Stimulated activated naive CD8-positive, alpha-beta T cell treated with anti-CD3 and anti-CD28 coated beads, Interleukin-15, amount 100 ng/mL, for 72 hours (primary cell): ENCODE data around the gene LBH.

ENCODE experiments used
- ATAC-seq: fragments of 150-1000 bp; cut with Tn5 transposase; 2 replicates; pipeline ENCODE4 v1.10.0; 2021; ENCODE audit warnings: mild to moderate bottlenecking, moderate library complexity
- DNase-seq, 2 donors: peaks; one replicate each; pipeline ENCODE4 v3.0.0; 2021 to 2022
- H3K27ac Mint-ChIP-seq, 2 donors: one replicate each; pipeline ENCODE4 v1.8.0; 2022; ENCODE audit warnings: mild to moderate bottlenecking in 2 of 2, mixed read lengths in 2 of 2, moderate library complexity in 2 of 2
- H3K27me3 Mint-ChIP-seq: one replicate; pipeline ENCODE4 v1.8.0; 2022; ENCODE audit warnings: mixed read lengths
- H3K4me1 Mint-ChIP-seq: one replicate; pipeline ENCODE4 v1.8.0; 2022; ENCODE audit warnings: mild to moderate bottlenecking, mixed read lengths
- H3K4me3 Mint-ChIP-seq, 2 donors: one replicate each; pipeline ENCODE4 v1.8.0; 2022; ENCODE audit warnings: mild to moderate bottlenecking in 2 of 2, mixed read lengths in 2 of 2, moderate library complexity in 1 of 2
- H3K9me3 Mint-ChIP-seq, 2 donors: one replicate each; pipeline ENCODE4 v1.8.0; 2022; ENCODE audit warnings: mixed read lengths in 2 of 2

The LBH gene

DNA sequence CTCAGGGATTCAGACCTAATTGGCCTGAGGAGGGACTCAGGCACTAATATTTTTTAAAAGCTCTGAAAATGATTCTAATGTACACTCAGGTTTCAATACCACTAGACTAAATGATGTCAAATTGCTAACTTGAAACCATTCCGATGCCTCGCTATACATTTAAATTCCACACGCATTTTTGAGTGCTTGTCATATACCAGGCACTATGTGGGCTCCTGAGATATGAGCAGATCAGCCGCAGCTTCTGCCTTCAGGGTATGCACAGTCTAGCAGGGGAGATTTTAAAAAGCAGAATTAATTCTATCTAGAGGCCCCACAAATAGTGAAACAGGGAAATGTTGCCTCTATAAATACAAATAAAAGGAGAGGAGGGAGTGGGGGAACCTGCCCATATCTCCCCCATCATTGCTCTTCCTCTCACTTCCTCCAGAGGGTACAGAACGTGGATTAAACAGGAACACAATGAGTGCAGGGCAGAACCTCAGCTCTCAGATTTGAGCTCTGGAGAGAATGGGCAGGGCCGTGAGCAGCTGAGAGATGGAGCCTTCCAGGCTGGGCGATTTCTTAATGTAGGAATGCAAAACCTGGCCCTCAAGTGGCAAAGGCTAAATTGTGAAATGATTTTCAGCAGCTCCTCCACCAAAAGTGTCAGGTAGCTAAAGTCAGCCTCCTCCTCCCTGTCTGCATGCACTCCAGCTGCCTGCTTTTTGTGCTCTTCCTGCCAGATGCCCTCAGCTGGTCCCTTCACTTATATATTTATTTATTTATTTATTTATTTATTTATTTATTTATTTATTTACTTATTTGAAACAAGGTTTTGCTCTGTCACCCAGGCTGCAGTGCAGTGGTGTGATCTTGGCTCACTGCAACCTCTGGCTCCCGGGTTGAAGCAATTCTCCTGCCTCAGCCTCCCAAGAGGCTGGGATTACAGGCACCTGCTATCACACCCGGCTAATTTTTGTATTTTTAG lies 24.6 kb upstream of the LBH start:
- H3K4me1 Mint-ChIP-seq = peaks cover 17% of the 10 kb centered on the region
- DNase-seq (no peak), ATAC-seq (no peak)
- H3K27me3 Mint-ChIP-seq = no peaks in the 10 kb centered on the region
- no peak overlapping the region for H3K4me3 Mint-ChIP-seq
- H3K27ac Mint-ChIP-seq = no peak overlapping the region
- H3K9me3 Mint-ChIP-seq = no peaks in the 10 kb centered on the region

DNA sequence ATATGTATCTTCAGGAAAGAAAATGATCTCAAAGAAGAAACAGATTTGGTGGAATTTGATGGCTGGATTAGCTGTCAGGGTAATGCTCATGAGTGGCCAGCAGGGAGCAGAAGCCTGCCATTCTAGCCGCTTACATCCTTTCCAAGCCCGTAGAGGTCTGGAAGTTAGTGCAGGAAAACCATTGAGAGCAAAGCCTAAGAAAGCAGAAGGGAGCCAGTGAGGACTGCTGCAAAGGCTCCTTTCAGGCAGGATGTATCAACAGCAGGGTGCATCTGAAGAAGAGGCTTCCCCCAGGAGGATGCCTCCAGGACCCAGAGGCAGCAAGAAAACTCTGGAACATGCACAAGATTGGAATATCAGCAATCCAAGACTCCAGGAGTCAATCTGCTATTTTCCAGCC lies 22.9 kb upstream of the LBH start:
- Mint-ChIP-seq H3K27ac (no peak overlapping the region), H3K4me1 (peaks cover 17% of the 10 kb centered on the region), H3K4me3 (peak overlapping the region in 1 of 2 donors; percentile 36), H3K27me3 (no peaks in the 10 kb centered on the region), H3K9me3 (no peaks in the 10 kb centered on the region)
- ATAC-seq (no peak), DNase-seq (peak in 1 of 2 donors; percentile 32)

DNA sequence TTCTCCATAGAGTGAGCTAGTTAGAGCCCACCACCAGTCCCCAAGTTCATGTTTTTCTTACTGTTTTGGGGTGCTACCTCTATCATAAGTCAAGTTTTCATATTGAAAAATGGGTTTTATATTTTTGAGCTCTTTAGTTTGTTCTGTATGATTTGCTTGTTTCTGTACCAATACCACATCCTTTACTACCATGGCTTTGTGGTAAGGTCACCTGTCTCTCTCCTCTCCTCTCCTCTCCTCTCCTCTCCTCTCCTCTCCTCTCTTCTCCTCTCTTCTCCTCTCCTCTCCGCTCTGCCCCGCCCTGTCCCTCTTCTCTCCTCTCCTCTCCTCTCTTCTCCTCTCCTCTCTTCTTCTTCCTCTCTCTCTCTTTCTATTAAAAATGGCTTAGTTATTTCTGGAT lies 22.1 kb upstream of the LBH start:
- no peaks in the 10 kb centered on the region for H3K9me3 Mint-ChIP-seq
- ATAC-seq = peak; percentile 67
- no peaks in the 10 kb centered on the region for H3K27me3 Mint-ChIP-seq
- DNase-seq = no peak
- peak overlapping the region; percentile 8 to 15 for H3K4me3 Mint-ChIP-seq
- H3K27ac Mint-ChIP-seq = peak overlapping the region; percentile 4 to 85
- peaks cover 17% of the 10 kb centered on the region for H3K4me1 Mint-ChIP-seq

DNA sequence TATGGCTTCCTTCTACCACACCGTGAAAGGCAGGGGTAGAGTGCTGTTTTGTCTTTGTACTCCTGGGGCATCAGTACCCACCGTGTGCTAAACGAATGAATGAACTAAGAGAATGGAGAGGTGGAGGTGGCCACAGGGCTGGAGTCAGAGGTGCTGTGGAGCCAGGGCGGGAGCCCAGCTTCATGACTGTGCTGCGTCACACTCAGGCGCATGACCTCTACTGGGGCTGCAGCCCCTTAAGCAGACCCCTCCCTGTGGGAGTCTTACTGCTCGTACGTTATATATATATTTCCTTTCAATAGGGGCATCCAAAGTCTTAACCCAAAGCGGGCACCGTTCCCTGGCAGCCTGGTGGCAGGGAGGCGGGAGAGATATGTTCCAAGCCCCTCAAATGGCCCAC lies 18.0 kb upstream of the LBH start:
- H3K4me1 Mint-ChIP-seq = peaks cover 25% of the 10 kb centered on the region
- no peaks in the 10 kb centered on the region for H3K27me3 Mint-ChIP-seq
- DNase-seq (no peak), ATAC-seq (no peak)
- H3K9me3 Mint-ChIP-seq = no peaks in the 10 kb centered on the region
- no peak overlapping the region for H3K27ac Mint-ChIP-seq
- H3K4me3 Mint-ChIP-seq = no peak overlapping the region

DNA sequence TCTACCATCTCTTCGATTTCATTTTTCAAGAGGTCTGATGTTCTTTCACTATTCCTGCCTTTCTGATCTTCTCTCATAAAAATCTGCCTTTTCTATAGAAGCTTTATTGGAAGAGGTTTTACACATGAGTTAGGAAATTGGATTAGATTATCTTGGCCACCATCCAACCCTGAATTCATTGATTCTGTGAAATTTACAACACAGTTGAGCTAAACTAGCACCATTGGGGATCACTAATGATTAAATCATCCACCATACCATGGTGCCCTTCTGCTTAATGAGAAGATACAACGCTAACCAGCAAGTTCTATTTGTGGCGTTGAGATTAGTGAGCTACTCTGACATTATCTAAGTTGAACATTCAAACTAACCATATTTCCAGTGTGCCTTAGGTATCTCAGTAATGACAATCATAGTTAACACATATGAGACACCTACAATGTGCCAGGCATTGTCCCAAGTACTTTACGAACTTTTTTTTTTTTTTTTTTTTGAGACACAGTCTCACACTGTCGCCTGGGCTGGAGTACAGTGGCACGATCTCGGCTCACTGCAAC lies 17.3 kb upstream of the LBH start:
- no peak for DNase-seq
- no peak for ATAC-seq
- Mint-ChIP-seq H3K9me3 (no peaks in the 10 kb centered on the region), H3K4me1 (peaks cover 19% of the 10 kb centered on the region), H3K27me3 (no peaks in the 10 kb centered on the region), H3K27ac (no peak overlapping the region), H3K4me3 (no peak overlapping the region)

DNA sequence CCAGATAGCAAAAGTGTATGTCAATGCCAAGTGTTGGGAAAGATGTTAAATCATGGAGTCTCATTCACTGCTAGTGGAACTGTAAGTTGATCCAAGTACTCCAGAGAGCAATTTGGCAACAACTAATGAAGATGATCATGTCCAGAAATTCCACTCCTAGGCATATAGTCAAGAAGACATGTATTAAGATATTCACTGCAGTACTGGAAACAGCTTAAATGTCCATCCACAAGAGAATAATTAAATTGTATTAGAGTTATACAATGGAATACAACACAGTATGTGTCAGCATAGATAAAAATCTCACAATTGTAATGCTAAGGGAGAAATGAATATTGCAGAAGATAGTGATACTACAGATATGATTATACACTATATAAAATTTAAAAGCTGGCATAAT lies 15.2 kb upstream of the LBH start:
- Mint-ChIP-seq H3K27ac (no peak overlapping the region), H3K4me1 (peaks cover 10% of the 10 kb centered on the region), H3K4me3 (no peak overlapping the region), H3K9me3 (no peaks in the 10 kb centered on the region), H3K27me3 (no peaks in the 10 kb centered on the region)
- no peak for ATAC-seq
- no peak for DNase-seq

DNA sequence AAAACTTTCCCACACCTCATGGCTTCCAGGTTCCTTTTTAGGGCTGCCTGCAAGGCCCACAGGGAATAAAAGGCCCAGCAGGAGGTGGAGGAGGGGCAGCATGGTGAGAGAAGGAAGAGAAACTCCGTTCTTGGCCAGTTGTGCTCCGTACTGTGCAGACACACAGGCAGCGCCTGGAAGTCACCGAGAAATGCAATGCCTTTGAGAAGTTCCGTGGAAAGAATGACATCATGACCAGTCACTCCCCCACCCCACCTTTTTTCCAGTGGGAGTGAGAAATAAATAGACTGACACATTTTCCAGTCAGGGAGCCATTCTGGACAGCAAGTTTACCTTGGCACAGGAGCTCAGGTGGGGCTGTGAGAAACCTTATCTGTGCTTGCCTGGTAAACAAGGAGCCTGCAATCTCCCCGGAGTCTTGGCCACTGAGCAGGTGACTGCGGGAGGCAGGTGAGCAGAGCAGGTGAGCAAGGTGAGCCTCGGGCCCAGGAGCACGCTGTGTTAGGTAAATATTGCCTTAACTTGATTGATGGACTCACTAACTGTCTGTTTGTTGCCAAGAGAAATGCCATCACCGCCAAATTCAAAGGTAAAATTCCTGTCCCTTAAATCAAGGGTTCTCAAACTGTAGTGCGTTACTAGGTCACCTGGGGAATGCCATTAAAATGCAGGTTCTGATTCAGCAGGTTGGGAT lies 13.5 kb upstream of the LBH start:
- Mint-ChIP-seq H3K4me3 (no peak overlapping the region), H3K27me3 (no peaks in the 10 kb centered on the region), H3K4me1 (peaks cover 17% of the 10 kb centered on the region), H3K9me3 (no peaks in the 10 kb centered on the region), H3K27ac (no peak overlapping the region)
- DNase-seq (no peak), ATAC-seq (no peak)

DNA sequence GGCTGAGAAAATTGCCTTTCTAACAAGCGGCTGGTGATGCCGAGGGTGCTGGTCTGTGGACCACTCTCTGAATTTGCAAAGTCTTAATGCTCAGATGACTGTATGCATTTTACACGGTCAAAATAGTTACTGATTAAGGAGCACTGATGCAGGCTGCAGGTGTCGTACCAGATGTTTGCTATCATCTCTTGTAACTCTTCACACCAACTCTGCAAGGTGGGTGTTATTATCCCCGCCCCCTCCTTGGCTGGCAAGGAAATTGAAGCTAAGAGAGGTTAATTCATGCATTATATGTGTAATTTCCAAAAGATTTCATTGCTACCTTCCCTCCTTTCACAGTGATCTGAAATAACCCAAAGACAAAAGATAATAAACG lies 13.0 kb upstream of the LBH start:
- DNase-seq (no peak), ATAC-seq (no peak)
- no peak overlapping the region for H3K4me3 Mint-ChIP-seq
- peaks cover 23% of the 10 kb centered on the region for H3K4me1 Mint-ChIP-seq
- no peak overlapping the region for H3K27ac Mint-ChIP-seq
- H3K27me3 Mint-ChIP-seq = no peaks in the 10 kb centered on the region
- H3K9me3 Mint-ChIP-seq = no peaks in the 10 kb centered on the region

DNA sequence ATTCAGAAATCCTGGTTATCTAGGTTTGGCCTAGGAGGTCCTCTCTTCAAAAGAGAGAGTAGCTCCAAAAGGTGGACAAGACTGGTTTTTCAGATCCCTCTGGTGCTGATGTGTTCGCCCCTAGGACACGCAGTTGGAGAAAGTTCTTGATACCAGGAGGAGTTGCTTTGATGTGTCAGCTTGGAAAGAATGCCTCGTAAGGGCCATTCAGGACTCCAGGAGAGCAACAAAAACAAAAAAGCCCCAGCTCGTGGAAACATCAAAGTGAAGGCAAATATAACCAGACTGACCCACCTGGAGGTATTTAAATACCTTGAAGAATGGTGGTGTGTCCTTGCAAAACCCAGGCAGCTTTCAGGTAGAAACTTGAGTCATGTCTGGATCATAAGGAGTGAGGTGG lies 12.5 kb upstream of the LBH start:
- Mint-ChIP-seq H3K9me3 (no peaks in the 10 kb centered on the region), H3K4me3 (no peak overlapping the region), H3K27ac (no peak overlapping the region), H3K4me1 (peaks cover 27% of the 10 kb centered on the region), H3K27me3 (no peaks in the 10 kb centered on the region)
- no peak for ATAC-seq
- no peak for DNase-seq

DNA sequence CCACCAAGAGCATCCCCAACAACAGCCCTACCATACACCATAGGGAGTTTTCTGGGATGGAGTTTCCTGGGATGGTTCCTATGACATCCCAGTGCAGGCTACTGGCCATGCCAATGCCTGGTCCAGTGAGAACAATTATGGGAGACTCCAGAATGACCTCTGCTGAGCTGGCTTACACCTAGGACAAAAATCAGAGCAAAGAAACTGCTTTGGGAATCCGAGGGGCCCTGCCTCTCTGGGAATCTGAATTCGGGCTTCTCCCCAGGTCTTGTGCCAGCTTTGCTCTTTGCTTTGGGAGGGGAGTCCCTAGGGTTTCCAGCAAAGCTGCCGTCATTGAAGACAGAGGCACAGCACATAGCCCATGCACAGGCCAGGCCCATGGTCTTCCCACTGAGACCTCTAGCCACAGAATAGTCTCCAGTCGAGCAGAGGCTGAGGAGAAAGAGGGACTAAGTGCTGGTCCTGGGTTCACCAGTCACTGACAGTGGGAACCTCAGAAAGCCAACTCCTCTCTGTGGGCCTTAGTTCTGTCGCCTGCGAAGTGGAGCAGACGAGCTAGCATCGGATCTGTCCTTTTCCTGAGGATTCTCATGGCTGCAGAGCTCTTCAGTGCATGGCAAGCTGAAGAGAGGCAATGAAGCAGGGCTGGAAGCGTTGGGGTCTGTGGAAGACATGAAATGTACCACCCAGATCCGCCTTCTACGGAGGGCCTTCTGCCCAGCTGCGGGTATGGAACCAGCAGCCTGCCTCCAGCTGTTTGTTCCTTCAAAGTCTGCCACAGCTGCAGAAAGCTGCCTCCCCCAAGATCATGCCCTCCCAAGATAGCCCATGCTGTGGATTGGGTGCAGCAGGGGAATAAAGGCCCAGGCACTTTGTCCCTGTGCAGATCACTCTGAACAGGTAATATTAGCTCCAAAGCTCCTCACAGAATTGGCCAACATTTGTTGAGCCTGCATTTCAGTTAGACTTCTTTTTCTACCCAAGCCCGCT lies 11.2 kb upstream of the LBH start:
- ATAC-seq (no peak), DNase-seq (no peak)
- H3K4me1 Mint-ChIP-seq = peaks cover 36% of the 10 kb centered on the region
- H3K27ac Mint-ChIP-seq = peak overlapping the region in 1 of 2 donors; percentile 52
- no peak overlapping the region for H3K4me3 Mint-ChIP-seq
- H3K9me3 Mint-ChIP-seq = no peaks in the 10 kb centered on the region
- H3K27me3 Mint-ChIP-seq = no peaks in the 10 kb centered on the region

DNA sequence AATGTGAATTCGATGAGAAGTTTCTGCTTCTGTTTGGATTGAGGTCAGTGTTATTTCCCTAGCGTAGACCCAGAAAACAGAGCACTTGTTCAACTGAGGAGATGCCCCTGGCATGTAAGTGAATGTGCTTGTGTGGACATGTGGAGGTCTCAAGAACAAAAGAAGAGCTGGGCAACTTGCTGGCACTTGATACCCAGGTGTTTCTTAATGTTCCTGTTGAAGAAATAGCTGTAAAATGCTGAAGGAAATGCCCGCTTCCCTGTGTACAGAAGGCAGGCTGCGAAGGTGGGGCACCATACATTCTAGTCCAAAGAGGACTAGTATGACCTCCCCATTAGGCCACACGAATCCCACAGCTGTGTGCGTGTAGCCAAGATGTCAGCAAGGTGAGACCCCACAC lies 9.8 kb upstream of the LBH start:
- Mint-ChIP-seq H3K27ac (no peak overlapping the region), H3K9me3 (no peaks in the 10 kb centered on the region), H3K27me3 (no peaks in the 10 kb centered on the region), H3K4me3 (no peak overlapping the region), H3K4me1 (peaks cover 45% of the 10 kb centered on the region)
- DNase-seq (no peak), ATAC-seq (no peak)

DNA sequence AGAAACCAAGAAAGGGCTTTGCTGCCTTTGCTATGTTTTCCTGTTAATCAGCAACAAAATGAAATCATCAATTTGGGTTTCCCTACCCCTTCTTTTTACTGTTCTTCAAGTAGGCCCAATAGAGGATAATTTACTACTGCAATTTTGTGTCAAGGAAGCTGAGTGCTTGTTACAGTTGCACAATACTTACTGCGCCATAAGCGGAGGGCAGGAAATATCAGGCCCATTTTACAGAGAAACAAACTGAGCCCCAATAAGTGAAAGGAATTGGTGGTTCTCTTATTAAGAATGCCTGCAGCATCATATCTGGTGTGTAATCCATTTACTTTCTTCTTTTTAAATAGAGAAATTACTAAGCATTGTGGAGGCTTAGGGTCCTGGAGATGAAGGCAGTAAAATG lies 9.3 kb upstream of the LBH start:
- Mint-ChIP-seq H3K4me1 (peaks cover 50% of the 10 kb centered on the region), H3K27me3 (no peaks in the 10 kb centered on the region), H3K27ac (no peak overlapping the region), H3K9me3 (no peaks in the 10 kb centered on the region), H3K4me3 (no peak overlapping the region)
- DNase-seq = no peak
- no peak for ATAC-seq

DNA sequence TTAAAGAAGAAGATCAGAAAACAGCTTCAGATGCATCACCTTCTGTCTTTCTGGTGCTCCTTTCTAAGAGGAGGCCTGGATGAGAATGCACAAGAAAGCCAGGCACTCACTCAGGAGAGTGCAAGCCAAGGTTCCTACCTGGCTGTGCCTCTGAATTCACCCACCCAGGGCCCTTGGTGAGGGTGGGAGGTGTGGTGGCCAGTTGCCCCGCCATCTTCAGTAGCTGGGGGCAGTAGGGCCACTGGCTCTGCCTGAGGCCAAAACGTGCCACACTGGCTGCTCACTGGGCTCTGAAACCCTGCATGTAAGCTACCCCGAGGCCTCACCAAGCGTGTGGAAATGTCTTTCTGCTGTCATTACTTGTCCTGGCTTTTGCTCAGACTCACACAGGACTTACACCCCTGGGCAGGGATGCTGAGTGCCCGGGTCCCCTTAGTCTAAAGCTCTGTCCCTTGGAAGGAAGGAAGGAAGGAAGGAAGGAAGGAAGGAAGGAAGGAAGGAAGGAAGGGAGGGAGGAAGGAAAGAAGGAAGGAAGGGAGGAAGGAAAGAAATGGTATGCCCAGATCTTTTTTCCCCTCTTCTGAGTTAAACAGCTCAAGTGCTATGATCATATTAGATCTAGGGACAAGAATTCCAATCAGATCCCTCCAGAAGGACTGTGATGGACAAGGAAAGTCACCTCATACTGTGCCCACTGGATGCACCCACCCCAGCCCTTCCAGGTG lies 8.5 kb upstream of the LBH start:
- Mint-ChIP-seq H3K4me1 (peaks cover 57% of the 10 kb centered on the region), H3K27me3 (no peaks in the 10 kb centered on the region), H3K27ac (no peak overlapping the region), H3K9me3 (no peaks in the 10 kb centered on the region), H3K4me3 (no peak overlapping the region)
- DNase-seq = no peak
- no peak for ATAC-seq

DNA sequence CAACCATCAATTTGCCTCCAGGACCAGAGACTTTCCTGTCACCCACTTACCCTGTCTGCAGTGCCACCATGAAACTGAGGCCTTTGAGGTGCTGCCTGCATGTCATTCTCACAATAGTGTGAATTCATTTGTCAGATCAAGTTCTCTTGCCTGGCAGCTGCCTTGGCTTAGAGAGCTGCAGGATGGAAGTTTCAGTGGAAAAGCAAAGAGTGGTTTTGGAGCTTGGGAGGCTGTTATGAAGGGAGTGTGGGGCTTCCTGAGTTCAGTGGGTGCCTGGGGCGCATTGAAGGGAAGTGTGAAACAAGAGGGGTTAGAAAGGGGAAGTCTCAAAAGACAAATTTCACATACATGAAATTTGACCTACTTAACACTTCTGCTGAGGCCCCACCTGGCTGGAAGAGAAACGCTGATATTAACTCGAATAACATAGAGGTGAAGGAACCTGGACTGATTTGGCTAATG lies 7.9 kb upstream of the LBH start:
- H3K4me3 Mint-ChIP-seq = peak overlapping the region; percentile 49 to 58
- no peaks in the 10 kb centered on the region for H3K9me3 Mint-ChIP-seq
- ATAC-seq (peak; percentile 23), DNase-seq (no peak)
- no peaks in the 10 kb centered on the region for H3K27me3 Mint-ChIP-seq
- peak overlapping the region; percentile 31 to 38 for H3K27ac Mint-ChIP-seq
- H3K4me1 Mint-ChIP-seq = peaks cover 63% of the 10 kb centered on the region
